Panc1 (cell line): ENCODE data around the gene MAGI1.

ENCODE experiments used
- SIN3A ChIP-seq: IDR thresholded peaks from 2 replicates; pipeline ENCODE4 v1.6.1; 2012; ENCODE audit warnings: low read depth, mild to moderate bottlenecking, low read length, moderate library complexity, borderline replicate concordance; ENCODE audit not compliant: insufficient read depth
- TF ChIP-seq, protein P1 (sequence below): fragments of 450-650 bp; IDR thresholded peaks from 2 replicates; pipeline ENCODE4 v1.5.1; 2017; ENCODE audit warnings: mild to moderate bottlenecking

DNA sequence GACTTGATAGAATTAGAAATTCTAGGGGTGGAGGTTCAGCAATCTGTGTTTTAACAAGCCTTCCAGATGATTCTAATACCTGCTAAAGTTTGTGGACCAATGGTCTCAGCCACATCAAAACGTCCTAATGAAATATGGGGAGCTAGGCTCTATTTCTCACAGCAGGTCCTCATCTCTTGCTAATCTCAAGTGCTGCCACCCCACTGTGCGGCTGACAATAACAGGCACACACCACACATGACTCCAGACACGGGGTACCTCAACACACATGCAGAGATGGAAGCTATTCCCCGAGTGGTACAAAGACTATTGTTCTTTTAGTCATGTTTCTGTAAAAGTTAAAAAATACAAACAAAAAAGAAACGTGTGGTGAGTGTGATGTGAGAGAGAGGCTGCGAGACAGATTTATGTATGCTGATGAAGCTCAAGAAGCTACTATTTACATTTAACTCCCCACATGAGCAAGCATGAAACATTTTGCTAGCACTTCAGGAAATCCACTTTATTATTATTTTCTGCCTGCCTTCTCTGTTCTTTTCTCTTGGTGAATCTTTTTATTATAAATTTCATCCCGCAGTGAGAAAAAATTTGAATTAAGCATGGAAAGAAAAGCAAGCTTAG is 405.6 kb downstream of the MAGI1 start:
- TF ChIP-seq, protein P1, sequence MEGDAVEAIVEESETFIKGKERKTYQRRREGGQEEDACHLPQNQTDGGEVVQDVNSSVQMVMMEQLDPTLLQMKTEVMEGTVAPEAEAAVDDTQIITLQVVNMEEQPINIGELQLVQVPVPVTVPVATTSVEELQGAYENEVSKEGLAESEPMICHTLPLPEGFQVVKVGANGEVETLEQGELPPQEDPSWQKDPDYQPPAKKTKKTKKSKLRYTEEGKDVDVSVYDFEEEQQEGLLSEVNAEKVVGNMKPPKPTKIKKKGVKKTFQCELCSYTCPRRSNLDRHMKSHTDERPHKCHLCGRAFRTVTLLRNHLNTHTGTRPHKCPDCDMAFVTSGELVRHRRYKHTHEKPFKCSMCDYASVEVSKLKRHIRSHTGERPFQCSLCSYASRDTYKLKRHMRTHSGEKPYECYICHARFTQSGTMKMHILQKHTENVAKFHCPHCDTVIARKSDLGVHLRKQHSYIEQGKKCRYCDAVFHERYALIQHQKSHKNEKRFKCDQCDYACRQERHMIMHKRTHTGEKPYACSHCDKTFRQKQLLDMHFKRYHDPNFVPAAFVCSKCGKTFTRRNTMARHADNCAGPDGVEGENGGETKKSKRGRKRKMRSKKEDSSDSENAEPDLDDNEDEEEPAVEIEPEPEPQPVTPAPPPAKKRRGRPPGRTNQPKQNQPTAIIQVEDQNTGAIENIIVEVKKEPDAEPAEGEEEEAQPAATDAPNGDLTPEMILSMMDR, result no peak
- no peak for TF ChIP-seq SIN3A
